Activated CD8-positive, alpha-beta T cell treated with anti-CD3 and anti-CD28 coated beads for 36 hours (primary cell): ENCODE measurements around the gene ST8SIA1. TPM values are rescaled to one million over a fixed set of nuclear protein-coding genes. Genes with fewer than 3 reads are reported as not detected.

Source experiments
- ATAC-seq: fragments of 200-7000 bp; cut with Tn5 transposase; one replicate; pipeline ENCODE4 v1.10.0; 2021; ENCODE audit warnings: mild to moderate bottlenecking, moderate library complexity
- CTCF ChIA-PET: fragments of 350-600 bp; sonication (Branson Sonifier 250); formaldehyde crosslinking; loops from one replicate; lab custom pipeline; 2021; ENCODE audit warnings: antibody characterized with exemption; lab: Charles Lee
- POLR2A ChIA-PET: fragments of 350-600 bp; sonication (Branson Sonifier 250); formaldehyde crosslinking; loops from one replicate; lab custom pipeline; 2021; ENCODE audit warnings: antibody characterized with exemption; lab: Charles Lee
- DNase-seq: peaks from one replicate; pipeline ENCODE4 v3.0.0-alpha.2; 2020
- H3K27ac Mint-ChIP-seq: one replicate; pipeline ENCODE4 v1.8.0; 2021; ENCODE audit warnings: mild to moderate bottlenecking, mixed read lengths
- H3K27me3 Mint-ChIP-seq: one replicate; pipeline ENCODE4 v1.8.0; 2021; ENCODE audit warnings: mixed read lengths
- H3K36me3 Mint-ChIP-seq: one replicate; pipeline ENCODE4 v1.8.0; 2021; ENCODE audit warnings: low read depth, mixed read lengths
- H3K4me1 Mint-ChIP-seq: one replicate; pipeline ENCODE4 v1.8.0; 2021; ENCODE audit warnings: low read depth, mixed read lengths
- H3K4me3 Mint-ChIP-seq: one replicate; pipeline ENCODE4 v1.8.0; 2021; ENCODE audit warnings: mild to moderate bottlenecking, moderate library complexity, mixed read lengths
- H3K9me3 Mint-ChIP-seq: one replicate; pipeline ENCODE4 v1.8.0; 2021; ENCODE audit warnings: mixed read lengths
- intact Hi-C: fragments of 100-400 bp; cut with micrococcal nuclease; formaldehyde crosslinking; loops from one replicate; pipeline ENCODE4 v1.10.0; 2022
- total RNA-seq, 2 experiments: library from RNA; stranded (reverse); gene quantifications; one replicate each; pipeline ENCODE4 v1.2.3, GENCODE V29; 2021
- TF ChIP-seq, protein P1 (sequence below): fragments of 200-600 bp; IDR thresholded peaks from one replicate; pipeline ENCODE4 v1.8.0; 2022; ENCODE audit warnings: antibody characterized with exemption, mild to moderate bottlenecking

Gene ST8SIA1
- total RNA-seq, 2 experiments from 2014 or later, result 1.5 to 2.5 TPM

DNA sequence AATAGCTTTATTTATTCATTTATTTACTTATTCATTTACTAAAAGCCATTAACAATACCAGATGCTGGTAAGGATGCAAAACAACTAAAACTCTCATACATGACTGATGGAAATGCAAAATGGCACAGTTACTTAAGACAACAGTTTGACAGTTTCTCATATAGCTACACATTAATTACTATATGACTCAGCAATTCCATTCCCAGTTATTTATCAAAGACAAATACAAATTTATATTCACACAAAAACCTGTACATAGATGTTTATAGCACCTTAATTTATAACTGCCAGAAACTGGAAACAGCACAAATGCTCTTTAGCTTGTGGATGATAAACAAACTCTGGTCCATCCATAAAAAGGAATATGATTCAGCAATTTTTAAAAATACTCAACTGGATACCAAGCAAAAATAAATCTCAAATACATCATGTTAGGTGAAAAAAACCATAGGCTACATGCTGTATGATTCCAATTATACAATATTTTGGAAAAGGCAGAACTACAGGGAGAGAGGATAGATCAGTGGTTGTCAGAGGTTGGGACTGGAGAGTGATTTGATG, 37.9 kb upstream of the ST8SIA1 start:
- H3K4me1 Mint-ChIP-seq, result peaks cover 4% of the 10 kb centered on the region
- no peak for DNase-seq
- TF ChIP-seq, protein P1, sequence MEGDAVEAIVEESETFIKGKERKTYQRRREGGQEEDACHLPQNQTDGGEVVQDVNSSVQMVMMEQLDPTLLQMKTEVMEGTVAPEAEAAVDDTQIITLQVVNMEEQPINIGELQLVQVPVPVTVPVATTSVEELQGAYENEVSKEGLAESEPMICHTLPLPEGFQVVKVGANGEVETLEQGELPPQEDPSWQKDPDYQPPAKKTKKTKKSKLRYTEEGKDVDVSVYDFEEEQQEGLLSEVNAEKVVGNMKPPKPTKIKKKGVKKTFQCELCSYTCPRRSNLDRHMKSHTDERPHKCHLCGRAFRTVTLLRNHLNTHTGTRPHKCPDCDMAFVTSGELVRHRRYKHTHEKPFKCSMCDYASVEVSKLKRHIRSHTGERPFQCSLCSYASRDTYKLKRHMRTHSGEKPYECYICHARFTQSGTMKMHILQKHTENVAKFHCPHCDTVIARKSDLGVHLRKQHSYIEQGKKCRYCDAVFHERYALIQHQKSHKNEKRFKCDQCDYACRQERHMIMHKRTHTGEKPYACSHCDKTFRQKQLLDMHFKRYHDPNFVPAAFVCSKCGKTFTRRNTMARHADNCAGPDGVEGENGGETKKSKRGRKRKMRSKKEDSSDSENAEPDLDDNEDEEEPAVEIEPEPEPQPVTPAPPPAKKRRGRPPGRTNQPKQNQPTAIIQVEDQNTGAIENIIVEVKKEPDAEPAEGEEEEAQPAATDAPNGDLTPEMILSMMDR, result no peak

DNA sequence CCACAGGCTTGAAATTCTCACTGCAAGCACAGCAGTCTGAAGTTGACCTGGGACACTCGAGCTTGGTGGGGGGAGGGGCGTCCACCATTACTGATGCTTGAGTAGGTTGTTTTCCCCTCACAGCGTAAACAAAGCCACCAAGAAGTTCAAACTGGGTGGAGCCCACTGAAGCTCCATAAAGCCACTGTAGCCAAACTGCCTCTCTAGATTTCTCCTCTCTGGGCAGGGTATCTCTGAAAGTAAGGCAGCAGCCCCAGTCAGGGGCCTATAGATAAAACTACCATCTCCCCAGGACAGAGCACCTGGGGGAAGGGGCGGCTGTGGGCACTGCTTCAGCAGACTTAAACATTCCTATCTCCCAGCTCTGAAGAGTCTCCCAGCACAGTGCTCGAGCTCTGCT, 31.7 kb upstream of the ST8SIA1 start:
- Mint-ChIP-seq H3K9me3 (peaks cover 20% of the 10 kb centered on the region), H3K4me3 (no peak overlapping the region), H3K27me3 (peaks cover 2% of the 10 kb centered on the region), H3K36me3 (no peaks in the 10 kb centered on the region), H3K4me1 (no peaks in the 10 kb centered on the region), H3K27ac (no peak overlapping the region)
- TF ChIP-seq, protein P1, result no peak
- CTCF ChIA-PET, result no interaction called here
- ATAC-seq (no peak), DNase-seq (no peak)
- intact Hi-C loops, result no loop called here
- POLR2A ChIA-PET, result no interaction called here

More for the DNA sequence above, 37.9 kb upstream of the ST8SIA1 start:
- CTCF ChIA-PET, result interaction anchor here (1.3 kb wide), 1 partner anchor 71 kb away, joined by 3 read pairs; no protein-coding TSS in a partner anchor
- intact Hi-C loops, result no loop called here
- POLR2A ChIA-PET, result no interaction called here
- no peaks in the 10 kb centered on the region for H3K36me3 Mint-ChIP-seq
- peaks cover 14% of the 10 kb centered on the region for H3K9me3 Mint-ChIP-seq
- no peak overlapping the region for H3K27ac Mint-ChIP-seq
- no peak for ATAC-seq
- no peak overlapping the region for H3K4me3 Mint-ChIP-seq
- H3K27me3 Mint-ChIP-seq, result peaks cover 2% of the 10 kb centered on the region

DNA sequence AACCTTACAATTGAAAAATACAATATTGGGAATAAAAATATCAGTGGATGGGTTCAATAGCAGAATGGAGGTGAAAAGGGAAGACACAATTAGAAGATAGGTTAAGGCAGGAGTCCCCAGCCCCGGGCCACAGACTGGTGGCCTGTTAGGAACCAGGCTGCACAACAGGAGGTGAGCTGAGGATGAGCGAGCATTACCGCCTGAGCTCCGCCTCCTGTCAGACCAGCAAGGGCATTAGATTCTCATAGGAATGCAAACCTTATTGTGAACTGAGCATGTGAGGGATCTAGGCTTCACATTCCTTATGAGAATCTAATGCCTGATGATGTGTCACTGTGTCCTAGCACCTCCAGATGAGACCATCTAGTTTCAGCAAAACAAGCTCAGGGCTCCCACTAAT, 27.3 kb upstream of the ST8SIA1 start:
- H3K4me1 Mint-ChIP-seq, result no peaks in the 10 kb centered on the region
- peaks cover 4% of the 10 kb centered on the region for H3K27me3 Mint-ChIP-seq
- CTCF ChIA-PET, result no interaction called here
- peaks cover 2% of the 10 kb centered on the region for H3K9me3 Mint-ChIP-seq
- intact Hi-C loops, result no loop called here
- POLR2A ChIA-PET, result no interaction called here
- ATAC-seq, result no peak
- no peaks in the 10 kb centered on the region for H3K36me3 Mint-ChIP-seq
- H3K4me3 Mint-ChIP-seq, result no peak overlapping the region
- TF ChIP-seq, protein P1, result no peak
- no peak for DNase-seq
- H3K27ac Mint-ChIP-seq, result no peak overlapping the region

DNA sequence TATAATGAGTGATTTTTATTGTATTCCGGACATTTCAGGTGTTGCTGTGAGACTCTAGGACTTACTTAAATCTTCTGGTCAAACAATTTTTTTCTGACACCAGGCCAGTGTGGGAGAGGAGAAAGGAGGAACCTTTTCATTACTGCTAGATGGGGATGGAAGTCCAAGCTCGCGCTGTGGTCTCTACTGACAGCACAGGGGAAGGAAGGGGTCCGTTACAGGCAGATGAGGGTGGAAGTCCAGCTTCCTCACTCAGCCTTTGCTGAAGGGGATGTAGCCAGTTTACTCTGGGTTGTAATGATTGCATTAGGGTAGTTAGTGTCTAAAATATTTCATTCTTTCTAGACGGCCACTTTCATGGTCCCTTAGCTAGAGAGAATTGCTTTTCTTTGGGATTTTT, 26.3 kb upstream of the ST8SIA1 start:
- Mint-ChIP-seq H3K4me1 (no peaks in the 10 kb centered on the region), H3K27me3 (peaks cover 4% of the 10 kb centered on the region), H3K4me3 (no peak overlapping the region), H3K36me3 (no peaks in the 10 kb centered on the region), H3K9me3 (no peaks in the 10 kb centered on the region), H3K27ac (no peak overlapping the region)
- DNase-seq, result no peak
- ATAC-seq, result no peak
- TF ChIP-seq, protein P1, result no peak
- intact Hi-C loops, result no loop called here
- CTCF ChIA-PET, result interaction anchor here (1.2 kb wide), 1 partner anchor 25 kb away, joined by 3 read pairs; no protein-coding TSS in a partner anchor
- POLR2A ChIA-PET, result no interaction called here

DNA sequence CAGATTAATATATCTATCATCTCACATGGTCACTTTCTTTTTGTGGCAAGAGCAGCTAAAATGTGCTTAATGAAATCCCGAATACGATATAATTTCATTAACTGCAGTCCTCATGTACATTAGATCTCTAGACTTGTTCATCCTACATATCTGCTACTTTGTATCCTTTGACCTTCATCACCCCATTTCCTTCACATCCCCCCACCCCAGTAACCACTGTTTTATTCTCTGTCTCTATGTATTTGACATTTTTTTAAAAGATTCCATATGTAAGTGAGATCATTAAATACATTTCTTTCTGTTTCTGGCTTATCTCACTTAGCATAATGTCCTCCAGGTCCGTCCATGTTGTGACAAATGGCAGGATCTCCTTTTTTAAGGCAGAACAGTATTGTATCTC, 23.0 kb upstream of the ST8SIA1 start:
- CTCF ChIA-PET, result no interaction called here
- no peak overlapping the region for H3K4me3 Mint-ChIP-seq
- H3K36me3 Mint-ChIP-seq, result no peaks in the 10 kb centered on the region
- intact Hi-C loops, result no loop called here
- POLR2A ChIA-PET, result interaction anchor here (0.6 kb wide), 2 partner anchors 26 to 79 kb away, joined by 3 read pairs; no protein-coding TSS in a partner anchor
- H3K9me3 Mint-ChIP-seq, result no peaks in the 10 kb centered on the region
- peaks cover 4% of the 10 kb centered on the region for H3K27me3 Mint-ChIP-seq
- TF ChIP-seq, protein P1, result no peak
- DNase-seq, result no peak
- no peak overlapping the region for H3K27ac Mint-ChIP-seq
- no peak for ATAC-seq
- no peaks in the 10 kb centered on the region for H3K4me1 Mint-ChIP-seq
